ENCODE data around the gene COX14.

COX14 gene

GRCh38 chr12:50167049-50167828, 55.2 kb downstream of the COX14 start, which contains the start of gene CERS5 (continued):
- TF ChIP-seq CTCF (tag by site-specific recombination; IDR thresholded peaks at IDR 0.05) (peak; percentile 36), SCRT2 (tag by site-specific recombination; IDR thresholded peaks at IDR 0.05) (peak; percentile 94), ZNF677 (tag by site-specific recombination; IDR thresholded peaks at IDR 0.05) (0 out of 2 replicates have a peak, but pooled peaks have one; percentile 15), SCRT1 (tag by site-specific recombination; IDR thresholded peaks at IDR 0.05; ENCODE audit: borderline replicate concordance) (peak; percentile 75), ZNF350 (tag by site-specific recombination; IDR thresholded peaks at IDR 0.05) (no peak), ZSCAN23 (tag by site-specific recombination; IDR thresholded peaks at IDR 0.05) (no peak), SETDB1 (IDR thresholded peaks at IDR 0.05; ENCODE audit: insufficient read length, low read length) (no peak), ZNF157 (tag by site-specific recombination; IDR thresholded peaks at IDR 0.05) (no peak), ZNF792 (tag by site-specific recombination; IDR thresholded peaks at IDR 0.05) (no peak), YY2 (tag by site-specific recombination; IDR thresholded peaks at IDR 0.05) (peak; percentile 84), ZSCAN30 (tag by site-specific recombination; IDR thresholded peaks at IDR 0.05) (peak; percentile 97), ZNF155 (tag by site-specific recombination; IDR thresholded peaks at IDR 0.05) (no peak), YY1 (tag by site-specific recombination; IDR thresholded peaks at IDR 0.05) (peak; percentile 93), ZNF843 (tag by site-specific recombination; IDR thresholded peaks at IDR 0.05) (no peak), ZNF121 (tag by site-specific recombination; IDR thresholded peaks at IDR 0.05) (no peak), ZSCAN4 (tag by site-specific recombination; IDR thresholded peaks at IDR 0.05) (no peak), ZNF184 (tag by site-specific recombination; IDR thresholded peaks at IDR 0.05) (no peak), ZNF768 (tag by site-specific recombination; IDR thresholded peaks at IDR 0.05) (no peak), ZNF19 (tag by site-specific recombination; IDR thresholded peaks at IDR 0.05; ENCODE audit: low read depth) (no peak), ZNF645 (tag by site-specific recombination; IDR thresholded peaks at IDR 0.05) (no peak), ZNF248 (tag by site-specific recombination; IDR thresholded peaks at IDR 0.05) (no peak), ZNF571 (tag by site-specific recombination; IDR thresholded peaks at IDR 0.05) (no peak), OSR2 (tag by site-specific recombination; IDR thresholded peaks at IDR 0.05) (peak; percentile 14; the same call in 1 of the 2 replicates), ZNF175 (tag by site-specific recombination; IDR thresholded peaks at IDR 0.05) (no peak), PATZ1 (tag by site-specific recombination; IDR thresholded peaks at IDR 0.05) (peak; percentile 97), ZNF580 (tag by site-specific recombination; IDR thresholded peaks at IDR 0.05) (no peak), WT1 (tag by site-specific recombination; IDR thresholded peaks at IDR 0.05) (peak; percentile 60; the same call in 1 of the 2 replicates), SP7 (tag by site-specific recombination; IDR thresholded peaks at IDR 0.05) (peak; percentile 73), ZNF266 (tag by site-specific recombination; IDR thresholded peaks at IDR 0.05; ENCODE audit: low read depth) (no peak), MYNN (tag by site-specific recombination; IDR thresholded peaks at IDR 0.05; ENCODE audit: borderline replicate concordance) (no peak), ZBTB49 (tag by site-specific recombination; IDR thresholded peaks at IDR 0.05; ENCODE audit: low read depth) (no peak), ZNF544 (tag by site-specific recombination; IDR thresholded peaks at IDR 0.05) (no peak), ZNF335 (tag by site-specific recombination; conservative IDR thresholded peaks at IDR 0.05) (peak; percentile 16; the same call in 1 of the 2 replicates)

Measured in HEK293 (cell line).